Mucosa of rectum (tissue), 2 donors: Measurements from ENCODE around the gene POLK.

Experiments used
- H3K27ac ChIP-seq, 2 donors: one replicate each; pipeline ENCODE4 v1.7.0; 2013; ENCODE audit warnings: inconsistent platforms in 2 of 2, low read depth in 2 of 2, low read length in 2 of 2
- H3K27me3 ChIP-seq, 2 donors: one replicate each; pipeline ENCODE4 v1.7.0; 2013; ENCODE audit warnings: low read length in 2 of 2; ENCODE audit not compliant: control insufficient read depth in 2 of 2, insufficient read depth in 2 of 2
- H3K36me3 ChIP-seq, 2 donors: one replicate each; pipeline ENCODE4 v1.7.0; 2013; ENCODE audit warnings: low read length in 2 of 2; ENCODE audit not compliant: control insufficient read depth in 2 of 2, insufficient read depth in 2 of 2
- H3K4me1 ChIP-seq, 2 donors: one replicate each; pipeline ENCODE4 v1.7.0; 2013; ENCODE audit warnings: low read length in 2 of 2, mild to moderate bottlenecking in 1 of 2; ENCODE audit not compliant: control insufficient read depth in 2 of 2, insufficient read depth in 2 of 2
- H3K4me3 ChIP-seq, 2 donors: one replicate each; pipeline ENCODE4 v1.7.0; 2013; ENCODE audit warnings: low read length in 2 of 2
- H3K9ac ChIP-seq, 2 donors: one replicate each; pipeline ENCODE4 v1.7.0; 2013; ENCODE audit warnings: low read length in 2 of 2, low read depth in 1 of 2, mild to moderate bottlenecking in 1 of 2
- H3K9me3 ChIP-seq, 2 donors: one replicate each; pipeline ENCODE4 v1.7.0; 2013; ENCODE audit warnings: low read length in 2 of 2; ENCODE audit not compliant: control insufficient read depth in 2 of 2
- donor health status: healthy.
- donor health status: Normal muscosa, but diverticular disease.

POLK gene

GRCh38 chr5:75612901-75613300 is 101.2 kb downstream of the POLK start:
- Histone ChIP-seq H3K4me3 (no peak overlapping the region), H3K27ac (no peak overlapping the region), H3K36me3 (no peaks in the 10 kb centered on the region), H3K9me3 (no peaks in the 10 kb centered on the region), H3K4me1 (peaks cover 13 to 28% of the 10 kb centered on the region in 2 donors), H3K9ac (no peak overlapping the region), H3K27me3 (no peaks in the 10 kb centered on the region)

DNA sequence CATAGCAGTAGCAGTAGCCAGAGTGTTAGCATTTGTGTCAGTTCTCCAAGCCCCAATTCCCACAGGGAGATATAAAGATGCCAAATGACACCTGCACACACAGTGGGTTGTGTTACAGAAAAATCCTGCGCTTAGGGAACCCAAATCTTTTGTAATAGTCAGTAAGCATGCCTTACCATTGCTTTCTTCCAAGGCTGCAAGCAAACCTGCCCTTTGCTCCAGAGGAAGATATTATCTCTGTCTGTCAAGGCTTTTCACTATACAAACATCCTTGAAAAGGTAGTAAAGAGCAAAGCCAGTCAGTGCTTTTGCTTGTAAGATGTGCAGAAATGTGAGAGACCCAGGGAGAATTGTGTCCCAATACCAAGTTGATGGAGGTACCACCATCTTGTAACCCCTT is 102.5 kb downstream of the POLK start:
- Histone ChIP-seq H3K9ac (peak overlapping the region in 1 of 2 donors; percentile 5), H3K4me1 (peaks cover 13 to 30% of the 10 kb centered on the region in 2 donors), H3K27ac (no peak overlapping the region), H3K9me3 (no peaks in the 10 kb centered on the region), H3K36me3 (no peaks in the 10 kb centered on the region), H3K27me3 (no peaks in the 10 kb centered on the region), H3K4me3 (no peak overlapping the region)

DNA sequence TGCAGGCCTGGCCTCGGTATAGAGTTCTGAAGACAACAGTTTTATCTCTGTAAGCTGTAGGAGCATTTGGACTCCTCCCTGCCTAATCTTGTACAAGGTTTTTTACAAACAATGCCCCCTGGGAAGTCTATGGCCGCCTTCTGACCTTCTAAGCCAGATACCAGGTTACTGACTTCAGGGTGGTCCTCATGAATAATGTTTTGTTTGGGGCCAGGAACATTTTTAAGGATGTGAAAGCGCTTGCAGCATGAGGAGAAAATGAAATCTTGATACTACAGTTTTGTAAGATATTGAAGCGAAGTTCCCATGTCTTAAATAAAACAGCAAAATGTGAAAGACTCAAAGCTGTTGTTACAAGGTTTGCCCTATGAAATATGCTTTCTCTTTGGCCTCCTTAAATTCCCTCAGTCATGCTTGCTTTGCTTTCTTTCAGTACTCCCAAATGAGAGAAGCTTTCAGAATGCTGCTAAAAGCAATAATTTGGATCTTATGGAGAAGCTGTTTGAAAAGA is 104.7 kb downstream of the POLK start:
- H3K4me3 ChIP-seq = no peak overlapping the region
- H3K27me3 ChIP-seq = no peaks in the 10 kb centered on the region
- H3K4me1 ChIP-seq = peaks cover 10 to 36% of the 10 kb centered on the region in 2 donors
- H3K9me3 ChIP-seq = no peaks in the 10 kb centered on the region
- no peaks in the 10 kb centered on the region for H3K36me3 ChIP-seq
- peak overlapping the region in 1 of 2 donors; percentile 18 for H3K9ac ChIP-seq
- H3K27ac ChIP-seq = peak overlapping the region; percentile 52 to 71

DNA sequence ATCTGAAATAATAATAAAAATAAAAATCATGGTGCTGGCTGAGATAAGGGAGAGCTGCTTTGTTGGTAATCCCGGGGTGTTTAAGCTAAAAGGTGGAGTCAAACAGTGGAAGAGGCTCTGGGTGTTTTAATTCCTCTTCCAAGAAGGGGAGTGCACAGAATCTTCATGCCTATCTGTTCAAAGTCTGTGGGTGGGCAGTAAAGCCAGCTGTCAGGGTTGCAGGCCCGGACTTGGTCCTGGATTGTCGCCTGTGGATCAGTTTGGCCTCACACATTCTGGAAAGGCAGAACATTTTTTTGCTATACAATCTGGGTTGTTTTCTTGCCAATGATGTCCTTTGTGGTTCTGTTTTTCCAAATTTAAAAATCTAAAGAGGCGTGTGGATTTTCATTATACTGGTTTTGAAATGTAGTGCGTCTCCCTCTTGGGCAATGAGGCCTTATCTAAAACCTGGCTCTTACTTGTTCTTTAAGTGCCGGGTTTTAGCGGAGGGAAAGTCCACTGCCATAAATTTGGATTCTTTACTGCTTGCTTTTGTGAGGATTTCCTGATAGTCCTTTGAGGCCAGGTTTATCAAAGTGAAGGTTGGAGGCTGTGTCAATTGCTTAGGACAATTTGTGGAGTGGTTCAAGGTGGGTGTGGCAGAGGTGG is 105.4 kb downstream of the POLK start:
- no peaks in the 10 kb centered on the region for H3K27me3 ChIP-seq
- no peaks in the 10 kb centered on the region for H3K36me3 ChIP-seq
- peak overlapping the region; percentile 57 to 71 for H3K27ac ChIP-seq
- peak overlapping the region in 1 of 2 donors; percentile 8 for H3K4me3 ChIP-seq
- H3K9ac ChIP-seq = peak overlapping the region in 1 of 2 donors; percentile 18
- peaks cover 10 to 34% of the 10 kb centered on the region in 2 donors for H3K4me1 ChIP-seq
- H3K9me3 ChIP-seq = no peaks in the 10 kb centered on the region

DNA sequence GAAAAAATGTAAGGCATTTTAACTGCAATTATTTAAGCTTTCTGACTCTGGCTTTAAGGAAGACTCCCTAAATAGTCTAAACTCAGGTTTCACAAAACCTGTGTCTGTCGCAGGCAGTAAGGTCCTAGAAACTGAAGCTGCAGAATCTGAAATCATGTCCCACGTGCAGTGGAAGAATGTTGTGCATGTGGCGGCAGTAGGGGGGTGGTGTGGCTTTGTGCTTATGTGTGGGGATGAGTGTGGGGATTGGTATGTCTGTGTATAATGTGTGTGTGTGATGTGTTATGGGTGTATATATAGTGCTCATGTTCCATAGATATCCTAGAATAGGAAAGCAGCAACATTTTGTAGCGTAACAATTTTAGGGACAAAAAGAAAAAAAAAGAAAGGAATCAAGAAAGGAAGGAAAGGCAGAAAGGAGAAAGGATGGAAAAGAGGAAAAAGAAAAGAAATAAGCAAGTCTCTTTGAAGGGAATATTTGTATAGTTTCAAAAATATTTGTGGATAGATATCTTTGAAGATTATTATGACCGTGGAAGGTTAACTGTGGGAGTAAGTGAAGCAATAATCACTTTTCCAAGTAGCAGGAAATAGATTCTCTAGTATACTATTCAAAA is 106.2 kb downstream of the POLK start:
- H3K27ac ChIP-seq = peak overlapping the region; percentile 57 to 71
- H3K4me3 ChIP-seq = peak overlapping the region in 1 of 2 donors; percentile 8
- no peak overlapping the region for H3K9ac ChIP-seq
- no peaks in the 10 kb centered on the region for H3K27me3 ChIP-seq
- no peaks in the 10 kb centered on the region for H3K9me3 ChIP-seq
- H3K4me1 ChIP-seq = peaks cover 10 to 37% of the 10 kb centered on the region in 2 donors
- H3K36me3 ChIP-seq = no peaks in the 10 kb centered on the region

GRCh38 chr5:75620184-75620959 is 108.7 kb downstream of the POLK start:
- H3K4me3 ChIP-seq = no peak overlapping the region
- H3K36me3 ChIP-seq = no peaks in the 10 kb centered on the region
- H3K9me3 ChIP-seq = no peaks in the 10 kb centered on the region
- H3K27ac ChIP-seq = no peak overlapping the region
- peaks cover 13 to 39% of the 10 kb centered on the region in 2 donors for H3K4me1 ChIP-seq
- H3K27me3 ChIP-seq = no peaks in the 10 kb centered on the region
- no peak overlapping the region for H3K9ac ChIP-seq

DNA sequence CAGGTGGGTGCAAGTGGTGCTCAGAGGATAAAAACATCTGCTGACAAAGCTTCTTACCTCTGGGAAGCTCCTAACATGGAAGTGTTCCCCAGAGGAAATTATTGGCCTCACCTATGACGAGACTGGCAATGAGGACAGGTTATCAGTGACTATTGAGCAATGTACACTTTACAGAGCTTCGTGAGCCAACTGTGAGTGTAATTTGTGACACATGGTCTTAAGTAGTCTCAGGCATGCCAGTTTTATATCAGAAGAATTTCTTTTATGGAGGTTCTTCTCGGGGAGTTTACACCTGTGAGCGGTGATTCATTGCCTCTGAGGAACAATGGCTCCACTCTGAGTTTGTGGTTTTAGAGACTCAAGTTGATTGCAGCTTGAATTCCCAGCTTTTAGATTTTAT is 110.9 kb downstream of the POLK start:
- no peaks in the 10 kb centered on the region for H3K36me3 ChIP-seq

GRCh38 chr5:75623846-75624245 is 112.2 kb downstream of the POLK start:
- Histone ChIP-seq H3K27me3 (no peaks in the 10 kb centered on the region), H3K4me1 (peaks cover 3 to 22% of the 10 kb centered on the region in 2 donors), H3K9me3 (no peaks in the 10 kb centered on the region), H3K36me3 (no peaks in the 10 kb centered on the region), H3K27ac (peak overlapping the region in 1 of 2 donors; percentile 62), H3K4me3 (no peak overlapping the region), H3K9ac (no peak overlapping the region)

More for the DNA sequence above, 110.9 kb downstream of the POLK start:
- Histone ChIP-seq H3K9ac (no peak overlapping the region), H3K4me1 (peaks cover 6 to 27% of the 10 kb centered on the region in 2 donors), H3K27ac (peak overlapping the region; percentile 71 to 73), H3K9me3 (no peaks in the 10 kb centered on the region), H3K4me3 (peak overlapping the region in 1 of 2 donors; percentile 5), H3K27me3 (no peaks in the 10 kb centered on the region)

- no peak overlapping the region for H3K4me3 ChIP-seq
- no peak overlapping the region for H3K9ac ChIP-seq
- H3K27me3 ChIP-seq = no peaks in the 10 kb centered on the region
- H3K36me3 ChIP-seq = no peaks in the 10 kb centered on the region
- H3K4me1 ChIP-seq = peaks cover 3 to 16% of the 10 kb centered on the region in 2 donors
- no peaks in the 10 kb centered on the region for H3K9me3 ChIP-seq
- no peak overlapping the region for H3K27ac ChIP-seq
Measured at GRCh38 chr5:75626959-75627358, 115.3 kb downstream of the POLK start.

DNA sequence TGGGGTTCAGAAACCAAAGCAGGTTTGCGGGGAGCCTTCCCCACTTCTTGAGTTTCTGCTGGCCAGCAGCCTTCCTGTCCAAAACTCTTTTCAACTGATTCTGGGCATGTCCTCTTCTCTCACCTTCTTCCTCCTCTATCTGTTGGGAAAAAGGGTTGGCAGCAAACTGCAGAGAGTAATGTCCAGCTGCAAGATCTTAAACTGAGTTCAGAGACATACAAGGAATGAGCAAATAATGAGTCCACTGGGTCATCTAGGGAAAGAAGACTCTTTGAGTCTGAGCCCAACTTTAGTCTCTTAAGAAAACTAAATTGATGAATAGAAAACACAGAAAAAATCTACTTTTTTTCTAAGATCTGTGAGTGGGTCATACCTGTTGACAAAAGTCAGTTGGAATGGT is 116.1 kb downstream of the POLK start:
- Histone ChIP-seq H3K4me3 (no peak overlapping the region), H3K27me3 (no peaks in the 10 kb centered on the region), H3K36me3 (no peaks in the 10 kb centered on the region), H3K4me1 (peaks cover 3 to 12% of the 10 kb centered on the region in 2 donors), H3K9ac (no peak overlapping the region), H3K9me3 (no peaks in the 10 kb centered on the region), H3K27ac (no peak overlapping the region)
